ENCODE data around the gene DEDD. TPM values are rescaled to one million over a fixed set of nuclear protein-coding genes. Genes with fewer than 3 reads are reported as not detected.

DEDD gene
- total and polyA plus RNA-seq, 10 of the 15 experiments (the other 5 are each of a cell fraction or from before 2014, with no cell fraction given), result 13.6 to 33.9 (median 30.3) TPM

DNA sequence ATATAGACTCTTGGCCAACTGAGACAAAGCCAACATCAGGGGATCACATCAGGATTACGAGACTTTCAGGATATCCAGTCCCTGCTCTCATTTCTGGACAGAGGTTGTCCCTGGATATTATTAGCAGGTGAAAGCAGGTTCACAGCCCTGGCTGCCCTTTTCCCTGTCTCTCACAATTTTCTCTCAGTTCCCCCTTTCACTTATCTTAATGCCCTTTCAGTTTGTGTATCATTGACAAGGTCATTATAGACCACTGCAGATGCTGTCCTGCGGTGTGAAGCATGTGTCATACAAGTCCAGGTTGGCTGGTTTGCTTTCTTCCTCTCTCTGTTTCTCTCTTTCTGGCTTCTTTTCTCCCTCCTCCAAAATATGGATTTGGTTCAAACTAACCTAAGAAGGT lies 36.5 kb downstream of the DEDD start (continued):
- TF ChIP-seq, protein P1, sequence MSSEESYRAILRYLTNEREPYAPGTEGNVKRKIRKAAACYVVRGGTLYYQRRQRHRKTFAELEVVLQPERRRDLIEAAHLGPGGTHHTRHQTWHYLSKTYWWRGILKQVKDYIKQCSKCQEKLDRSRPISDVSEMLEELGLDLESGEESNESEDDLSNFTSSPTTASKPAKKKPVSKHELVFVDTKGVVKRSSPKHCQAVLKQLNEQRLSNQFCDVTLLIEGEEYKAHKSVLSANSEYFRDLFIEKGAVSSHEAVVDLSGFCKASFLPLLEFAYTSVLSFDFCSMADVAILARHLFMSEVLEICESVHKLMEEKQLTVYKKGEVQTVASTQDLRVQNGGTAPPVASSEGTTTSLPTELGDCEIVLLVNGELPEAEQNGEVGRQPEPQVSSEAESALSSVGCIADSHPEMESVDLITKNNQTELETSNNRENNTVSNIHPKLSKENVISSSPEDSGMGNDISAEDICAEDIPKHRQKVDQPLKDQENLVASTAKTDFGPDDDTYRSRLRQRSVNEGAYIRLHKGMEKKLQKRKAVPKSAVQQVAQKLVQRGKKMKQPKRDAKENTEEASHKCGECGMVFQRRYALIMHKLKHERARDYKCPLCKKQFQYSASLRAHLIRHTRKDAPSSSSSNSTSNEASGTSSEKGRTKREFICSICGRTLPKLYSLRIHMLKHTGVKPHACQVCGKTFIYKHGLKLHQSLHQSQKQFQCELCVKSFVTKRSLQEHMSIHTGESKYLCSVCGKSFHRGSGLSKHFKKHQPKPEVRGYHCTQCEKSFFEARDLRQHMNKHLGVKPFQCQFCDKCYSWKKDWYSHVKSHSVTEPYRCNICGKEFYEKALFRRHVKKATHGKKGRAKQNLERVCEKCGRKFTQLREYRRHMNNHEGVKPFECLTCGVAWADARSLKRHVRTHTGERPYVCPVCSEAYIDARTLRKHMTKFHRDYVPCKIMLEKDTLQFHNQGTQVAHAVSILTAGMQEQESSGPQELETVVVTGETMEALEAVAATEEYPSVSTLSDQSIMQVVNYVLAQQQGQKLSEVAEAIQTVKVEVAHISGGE (CRISPR knock-in tag; IDR thresholded peaks at IDR 0.05), result no peak
- TF ChIP-seq, protein P2, sequence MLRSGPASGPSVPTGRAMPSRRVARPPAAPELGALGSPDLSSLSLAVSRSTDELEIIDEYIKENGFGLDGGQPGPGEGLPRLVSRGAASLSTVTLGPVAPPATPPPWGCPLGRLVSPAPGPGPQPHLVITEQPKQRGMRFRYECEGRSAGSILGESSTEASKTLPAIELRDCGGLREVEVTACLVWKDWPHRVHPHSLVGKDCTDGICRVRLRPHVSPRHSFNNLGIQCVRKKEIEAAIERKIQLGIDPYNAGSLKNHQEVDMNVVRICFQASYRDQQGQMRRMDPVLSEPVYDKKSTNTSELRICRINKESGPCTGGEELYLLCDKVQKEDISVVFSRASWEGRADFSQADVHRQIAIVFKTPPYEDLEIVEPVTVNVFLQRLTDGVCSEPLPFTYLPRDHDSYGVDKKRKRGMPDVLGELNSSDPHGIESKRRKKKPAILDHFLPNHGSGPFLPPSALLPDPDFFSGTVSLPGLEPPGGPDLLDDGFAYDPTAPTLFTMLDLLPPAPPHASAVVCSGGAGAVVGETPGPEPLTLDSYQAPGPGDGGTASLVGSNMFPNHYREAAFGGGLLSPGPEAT (IDR thresholded peaks at IDR 0.05; ENCODE audit: low read depth), result peak; percentile 83; the same call in 1 of the 2 replicates
- TF ChIP-seq IRF4 (IDR thresholded peaks at IDR 0.05; ENCODE audit: low read depth, low read length), result peak; percentile 69; the same call in 1 of the 2 replicates
- TF ChIP-seq, protein P3, sequence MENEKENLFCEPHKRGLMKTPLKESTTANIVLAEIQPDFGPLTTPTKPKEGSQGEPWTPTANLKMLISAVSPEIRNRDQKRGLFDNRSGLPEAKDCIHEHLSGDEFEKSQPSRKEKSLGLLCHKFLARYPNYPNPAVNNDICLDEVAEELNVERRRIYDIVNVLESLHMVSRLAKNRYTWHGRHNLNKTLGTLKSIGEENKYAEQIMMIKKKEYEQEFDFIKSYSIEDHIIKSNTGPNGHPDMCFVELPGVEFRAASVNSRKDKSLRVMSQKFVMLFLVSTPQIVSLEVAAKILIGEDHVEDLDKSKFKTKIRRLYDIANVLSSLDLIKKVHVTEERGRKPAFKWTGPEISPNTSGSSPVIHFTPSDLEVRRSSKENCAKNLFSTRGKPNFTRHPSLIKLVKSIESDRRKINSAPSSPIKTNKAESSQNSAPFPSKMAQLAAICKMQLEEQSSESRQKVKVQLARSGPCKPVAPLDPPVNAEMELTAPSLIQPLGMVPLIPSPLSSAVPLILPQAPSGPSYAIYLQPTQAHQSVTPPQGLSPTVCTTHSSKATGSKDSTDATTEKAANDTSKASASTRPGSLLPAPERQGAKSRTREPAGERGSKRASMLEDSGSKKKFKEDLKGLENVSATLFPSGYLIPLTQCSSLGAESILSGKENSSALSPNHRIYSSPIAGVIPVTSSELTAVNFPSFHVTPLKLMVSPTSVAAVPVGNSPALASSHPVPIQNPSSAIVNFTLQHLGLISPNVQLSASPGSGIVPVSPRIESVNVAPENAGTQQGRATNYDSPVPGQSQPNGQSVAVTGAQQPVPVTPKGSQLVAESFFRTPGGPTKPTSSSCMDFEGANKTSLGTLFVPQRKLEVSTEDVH (IDR thresholded peaks at IDR 0.05; ENCODE audit: low read depth, partially characterized antibody), result no peak
- TF ChIP-seq IKZF1 (conservative IDR thresholded peaks at IDR 0.05), result peak; percentile 92
- TF ChIP-seq TCF12 (IDR thresholded peaks at IDR 0.05; ENCODE audit: low read depth, low read length), result peak; percentile 65; the same call in 1 of the 2 replicates
- no peak for TF ChIP-seq SRF (IDR thresholded peaks at IDR 0.05; ENCODE audit: low read depth in 2 of 2, low read length in 2 of 2)
- TF ChIP-seq, protein P4, sequence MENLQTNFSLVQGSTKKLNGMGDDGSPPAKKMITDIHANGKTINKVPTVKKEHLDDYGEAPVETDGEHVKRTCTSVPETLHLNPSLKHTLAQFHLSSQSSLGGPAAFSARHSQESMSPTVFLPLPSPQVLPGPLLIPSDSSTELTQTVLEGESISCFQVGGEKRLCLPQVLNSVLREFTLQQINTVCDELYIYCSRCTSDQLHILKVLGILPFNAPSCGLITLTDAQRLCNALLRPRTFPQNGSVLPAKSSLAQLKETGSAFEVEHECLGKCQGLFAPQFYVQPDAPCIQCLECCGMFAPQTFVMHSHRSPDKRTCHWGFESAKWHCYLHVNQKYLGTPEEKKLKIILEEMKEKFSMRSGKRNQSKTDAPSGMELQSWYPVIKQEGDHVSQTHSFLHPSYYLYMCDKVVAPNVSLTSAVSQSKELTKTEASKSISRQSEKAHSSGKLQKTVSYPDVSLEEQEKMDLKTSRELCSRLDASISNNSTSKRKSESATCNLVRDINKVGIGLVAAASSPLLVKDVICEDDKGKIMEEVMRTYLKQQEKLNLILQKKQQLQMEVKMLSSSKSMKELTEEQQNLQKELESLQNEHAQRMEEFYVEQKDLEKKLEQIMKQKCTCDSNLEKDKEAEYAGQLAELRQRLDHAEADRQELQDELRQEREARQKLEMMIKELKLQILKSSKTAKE (IDR thresholded peaks at IDR 0.05; ENCODE audit: low read depth, poor library complexity, severe bottlenecking), result peak; percentile 99
- TF ChIP-seq MTA2 (IDR thresholded peaks at IDR 0.05; ENCODE audit: low read depth), result peak; percentile 85
- peak; percentile 37; the same call in 1 of the 2 replicates for TF ChIP-seq NFIC (IDR thresholded peaks at IDR 0.05; ENCODE audit: low read depth, low read length)

Measured in GM12878 (cell line).